Mucosa of descending colon (tissue), 3 donors: ENCODE results near the gene ADCY7. TPM values are rescaled to one million over a fixed set of nuclear protein-coding genes. Genes with fewer than 3 reads are reported as not detected.
A peak's percentile ranks its signal among the peaks of the same experiment; 100 is the strongest.
"Not testable (repeated sequence)": the region's sequence is repeated elsewhere in the genome, so short reads cannot be mapped to it uniquely, and the experiment has no call there.

Source experiments
- ATAC-seq: fragments of 200-7000 bp; cut with Tn5 transposase; one replicate; pipeline ENCODE4 v1.9.1; 2020; ENCODE audit warnings: mild to moderate bottlenecking, moderate library complexity
- DNase-seq, 3 donors: peaks; one replicate each; pipeline ENCODE4 v3.0.0-alpha.2; 2020
- H3K36me3 ChIP-seq: fragments of 200-600 bp; one replicate; pipeline ENCODE4 v1.8.0; 2021; ENCODE audit warnings: low read depth, mild to moderate bottlenecking
- H3K4me1 ChIP-seq: fragments of 200-600 bp; one replicate; pipeline ENCODE4 v1.8.0; 2021; ENCODE audit warnings: low read depth, mild to moderate bottlenecking
- H3K4me3 ChIP-seq: fragments of 200-600 bp; one replicate; pipeline ENCODE4 v1.8.0; 2021; ENCODE audit warnings: mild to moderate bottlenecking
- H3K9me3 ChIP-seq: fragments of 200-600 bp; one replicate; pipeline ENCODE4 v1.8.0; 2021; ENCODE audit warnings: mild to moderate bottlenecking
- CTCF ChIP-seq: fragments of 200-600 bp; IDR thresholded peaks from one replicate; pipeline ENCODE4 v1.8.0; 2022; ENCODE audit warnings: antibody characterized with exemption, mild to moderate bottlenecking
- intact Hi-C, 2 donors: fragments of 100-400 bp; cut with DNase I in 1 of 2; cut with micrococcal nuclease in 1 of 2; formaldehyde crosslinking; loops; one replicate each; pipeline versions ENCODE4 v1.11.0 to v1.11.1; 2022; cut with DNase I, micrococcal nuclease
- total RNA-seq, 3 donors: library from RNA; stranded (reverse); fragmentation: NEBNext Ultra II Directional in 2 of 3; extraction: Animal tissue kit (Norgen Biotek cat#: 25700) in 2 of 3; gene quantifications; one replicate each; pipeline versions ENCODE4 v1.2.1 to v1.2.4, GENCODE V29; 2021 to 2023
- donor health status: DM: no; HTN: no; CAD: no; lungs with moderate emphysema.
- donor health status: DM: no; HTN: no; CAD: no.
- donor health status: DM: no; HTN: yes; CAD: no.

Gene ADCY7
- total RNA-seq, 3 donors from 2014 or later, result 12.4 to 25.0 (median 22.7) TPM

GRCh38 chr16:50238868-50239301 lies 27.5 kb upstream of the ADCY7 start:
- Histone ChIP-seq H3K4me1 (no peaks in the 10 kb centered on the region), H3K4me3 (no peak overlapping the region), H3K9me3 (no peaks in the 10 kb centered on the region), H3K36me3 (no peaks in the 10 kb centered on the region)
- DNase-seq, result no peak
- no peak for ATAC-seq
- intact Hi-C loops, result no loop called here
- TF ChIP-seq CTCF, result no peak

- H3K4me3 ChIP-seq, ATAC-seq, intact Hi-C loops, H3K9me3 ChIP-seq, DNase-seq, H3K36me3 ChIP-seq: not testable (repeated sequence)
- peaks cover 12% of the 10 kb centered on the region for H3K4me1 ChIP-seq
These were observed 23.3 kb upstream of the ADCY7 start for GRCh38 chr16:50243024-50243423.

GRCh38 chr16:50244140-50244503 lies 22.2 kb upstream of the ADCY7 start:
- H3K4me3 ChIP-seq, result no peak overlapping the region
- ATAC-seq (no peak), DNase-seq (no peak)
- intact Hi-C loops, result no loop called here
- no peaks in the 10 kb centered on the region for H3K36me3 ChIP-seq
- H3K4me1 ChIP-seq, result peaks cover 12% of the 10 kb centered on the region
- no peak for TF ChIP-seq CTCF
- H3K9me3 ChIP-seq, result no peaks in the 10 kb centered on the region

- H3K4me3 ChIP-seq, result no peak overlapping the region
- no peak for TF ChIP-seq CTCF
- H3K9me3 ChIP-seq, result no peaks in the 10 kb centered on the region
- ATAC-seq (no peak), DNase-seq (no peak)
- intact Hi-C loops, result no loop called here
- peaks cover 12% of the 10 kb centered on the region for H3K4me1 ChIP-seq
- H3K36me3 ChIP-seq, result no peaks in the 10 kb centered on the region
These were observed 21.6 kb upstream of the ADCY7 start for GRCh38 chr16:50244504-50245416.

- Histone ChIP-seq H3K36me3 (no peaks in the 10 kb centered on the region), H3K4me1 (peaks cover 12% of the 10 kb centered on the region), H3K4me3 (peak overlapping the region; percentile 32), H3K9me3 (no peaks in the 10 kb centered on the region)
- ATAC-seq (peak; percentile 81), DNase-seq (peak; percentile 72 to 82 (median 79))
- intact Hi-C loops, result no loop called here
- TF ChIP-seq CTCF, result no peak
These were observed 20.7 kb upstream of the ADCY7 start for GRCh38 chr16:50245417-50246298.
